GM13977 (cell line): ENCODE data around the gene GNB3.

Experiments
- DNase-seq: peaks from one replicate; pipeline ENCODE4 v3.0.0; 2012; ENCODE audit warnings: low spot score
- CTCF ChIP-seq: IDR thresholded peaks from 2 replicates; pipeline ENCODE4 v1.5.1; 2012; ENCODE audit warnings: mild to moderate bottlenecking, control low read depth; ENCODE audit not compliant: insufficient read depth; ENCODE audit errors: extremely low read depth, missing control alignments
- in situ Hi-C: fragments of 300-500 bp; cut with MboI; formaldehyde crosslinking; loops from one replicate; pipeline ENCODE4 v1.12.0; 2022; ENCODE audit warnings: low sequenced_read_pairs, low pct_unique_long_range_greater_than_20kb, mixed read lengths, inconsistent platforms; ENCODE audit not compliant: unreplicated experiment

GNB3 gene

GRCh38 chr12:6840761-6841515, at the start of gene GNB3:
TSS of gene GNB3 (plus strand) at chr12:6840925. CDS start at chr12:6841288, 363 bp downstream.
- in situ Hi-C loops = no loop called here
- DNase-seq = no peak
- no peak for TF ChIP-seq CTCF

GRCh38 chr12:6791931-6792520, 48.7 kb upstream of the GNB3 start:
- in situ Hi-C loops = no loop called here

DNA sequence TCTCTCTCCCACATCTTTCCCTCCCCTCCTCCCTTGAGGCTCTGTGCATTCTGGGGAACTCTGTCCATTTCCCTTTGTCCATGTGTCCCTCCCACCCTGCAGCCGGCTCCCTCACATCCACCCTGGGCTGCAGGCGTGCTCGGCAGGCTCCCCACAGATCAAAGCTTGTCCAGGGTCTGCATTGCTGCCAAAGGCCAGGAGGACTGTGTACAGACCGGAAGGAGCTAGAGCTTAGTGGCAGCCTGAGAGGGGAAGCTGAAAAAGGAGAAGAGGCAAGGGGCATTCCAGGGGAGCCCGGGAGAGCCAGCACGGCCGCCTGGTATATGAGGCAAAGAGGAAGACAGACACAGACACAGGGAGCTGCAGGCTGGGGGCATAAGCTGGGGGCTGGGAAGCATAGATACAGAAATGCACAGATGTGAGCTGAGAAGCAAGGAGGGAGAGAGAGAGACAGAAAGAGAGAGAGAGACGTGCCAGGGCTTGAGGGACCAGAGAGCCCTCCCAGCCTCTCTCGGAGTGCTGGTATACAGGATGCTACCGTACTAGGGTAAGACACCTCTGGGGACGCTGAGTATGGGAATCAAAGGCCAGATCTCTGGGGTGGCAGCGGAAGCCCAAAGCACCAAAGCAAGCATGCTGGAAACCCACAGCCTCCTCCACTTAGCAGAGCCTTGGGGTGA, 48.1 kb upstream of the GNB3 start:
- DNase-seq = no peak
- in situ Hi-C loops = no loop called here
- no peak for TF ChIP-seq CTCF

More at GRCh38 chr12:6791931-6792520, 48.7 kb upstream of the GNB3 start:
- DNase-seq = no peak
- TF ChIP-seq CTCF = no peak

- DNase-seq = no peak
- in situ Hi-C loops = no loop called here
- TF ChIP-seq CTCF = no peak
Measured at GRCh38 chr12:6795088-6795487, 45.6 kb upstream of the GNB3 start.

DNA sequence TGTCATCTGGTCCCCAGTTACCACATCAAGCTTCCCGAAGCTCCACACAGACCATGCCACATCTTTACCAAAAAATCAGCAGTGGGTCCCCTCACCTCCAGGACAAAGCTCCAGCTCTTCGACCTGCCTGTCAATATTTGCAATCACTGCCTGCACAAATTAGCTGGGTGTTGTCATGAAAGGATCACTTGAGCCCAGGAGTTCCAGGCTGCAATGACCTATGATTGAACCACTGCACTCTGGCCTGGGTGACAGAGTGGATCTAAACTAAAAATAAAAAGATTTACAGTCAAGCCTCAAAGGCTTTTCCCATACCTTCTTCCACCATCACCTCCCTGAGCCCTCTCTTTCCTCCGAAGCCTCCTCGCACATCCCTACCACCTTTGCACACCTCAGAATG, 44.1 kb upstream of the GNB3 start:
- TF ChIP-seq CTCF = no peak
- in situ Hi-C loops = no loop called here
- no peak for DNase-seq

DNA sequence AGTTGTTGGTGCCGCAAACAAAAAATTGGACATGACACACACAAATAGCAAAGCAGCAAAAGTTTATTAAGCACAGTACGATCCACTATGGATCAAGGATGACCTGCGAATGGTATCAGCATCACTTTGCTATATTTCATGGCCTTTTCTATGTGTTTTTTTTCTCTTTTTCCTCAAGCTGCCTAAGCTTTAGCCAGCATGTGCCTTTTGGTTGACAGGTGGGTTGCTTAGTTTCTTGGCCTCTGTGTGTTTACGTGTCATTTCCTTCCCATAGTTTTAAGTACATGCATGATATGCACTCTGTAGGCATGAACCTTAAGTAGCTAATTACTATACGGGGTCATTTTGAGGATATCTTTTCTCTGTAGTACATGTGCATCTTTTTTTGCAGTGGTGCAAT, 41.6 kb upstream of the GNB3 start:
- TF ChIP-seq CTCF = no peak
- in situ Hi-C loops = no loop called here
- no peak for DNase-seq
